Osteoblast (primary cell): ENCODE measurements around the gene GLIS2. TPM values are rescaled to one million over a fixed set of nuclear protein-coding genes. Genes with fewer than 3 reads are reported as not detected.

ENCODE experiments used
- DNase-seq: peaks from one replicate; pipeline ENCODE4 v3.0.0; 2011; ENCODE audit warnings: low spot score, mixed read lengths; ENCODE audit not compliant: insufficient read length; ENCODE audit errors: missing footprints
- H2AFZ ChIP-seq: 2 replicates; pipeline ENCODE4 v1.6.0; 2011; ENCODE audit warnings: mild to moderate bottlenecking, low read length
- H3K27ac ChIP-seq: 2 replicates; pipeline ENCODE4 v1.5.1; 2011; ENCODE audit warnings: mild to moderate bottlenecking, low read depth, low read length, moderate library complexity
- H3K27me3 ChIP-seq: 2 replicates; pipeline ENCODE4 v1.6.0; 2012; ENCODE audit warnings: mild to moderate bottlenecking, control low read depth, inconsistent platforms, low read length, moderate library complexity; ENCODE audit not compliant: insufficient read depth
- H3K36me3 ChIP-seq: 2 replicates; pipeline ENCODE4 v1.5.1; 2011; ENCODE audit warnings: mild to moderate bottlenecking, low read length, control low read depth, moderate library complexity; ENCODE audit not compliant: insufficient read depth
- H3K4me1 ChIP-seq: 2 replicates; pipeline ENCODE4 v1.5.1; 2011; ENCODE audit warnings: mild to moderate bottlenecking, low read length, control low read depth, moderate library complexity; ENCODE audit not compliant: insufficient read depth
- H3K4me2 ChIP-seq: 2 replicates; pipeline ENCODE4 v1.6.0; 2011; ENCODE audit warnings: mild to moderate bottlenecking, low read length; ENCODE audit not compliant: insufficient read depth
- H3K4me3 ChIP-seq: fragments of 200-600 bp; sonication (generic); 3 replicates; pipeline ENCODE4 v1.5.1; 2012; ENCODE audit warnings: mild to moderate bottlenecking, low read length, inconsistent platforms; ENCODE audit not compliant: insufficient read depth
- H3K79me2 ChIP-seq: 2 replicates; pipeline ENCODE4 v1.6.0; 2012; ENCODE audit warnings: mild to moderate bottlenecking, low read length, control low read depth, inconsistent platforms; ENCODE audit not compliant: insufficient read depth
- H3K9me3 ChIP-seq: 2 replicates; pipeline ENCODE4 v1.5.1; 2011; ENCODE audit warnings: low read depth, low read length, control low read depth
- H4K20me1 ChIP-seq: 2 replicates; pipeline ENCODE4 v1.6.0; 2012; ENCODE audit warnings: mild to moderate bottlenecking, low read length, control low read depth; ENCODE audit not compliant: insufficient read depth
- CTCF ChIP-seq: IDR thresholded peaks from 2 replicates; pipeline ENCODE4 v1.5.1; 2011; ENCODE audit warnings: mild to moderate bottlenecking, low read depth, low read length, moderate library complexity; ENCODE audit errors: extremely low read depth
- total RNA-seq: library from RNA; depleted of rRNA; stranded (reverse); fragments of >200 nt; gene quantifications from 2 replicates; pipeline ENCODE4 v1.2.3, GENCODE V29; 2012

Gene GLIS2
- total RNA-seq, 1 donor = 5.4 TPM

GRCh38 chr16:4271176-4272113, 44.4 kb upstream of the GLIS2 start:
- Histone ChIP-seq H4K20me1 (no peaks in the 10 kb centered on the region), H3K79me2 (peaks cover 29% of the 10 kb centered on the region)

GRCh38 chr16:4272114-4272956, 43.5 kb upstream of the GLIS2 start:
- peak overlapping the region; percentile 68 for H2AFZ ChIP-seq
- H3K36me3 ChIP-seq = no peaks in the 10 kb centered on the region
- H3K4me3 ChIP-seq = peak overlapping the region; percentile 81
- no peak for TF ChIP-seq CTCF
- H3K4me1 ChIP-seq = peaks cover 9% of the 10 kb centered on the region
- H3K79me2 ChIP-seq = peaks cover 25% of the 10 kb centered on the region
- no peaks in the 10 kb centered on the region for H3K9me3 ChIP-seq
- no peaks in the 10 kb centered on the region for H3K27me3 ChIP-seq
- H3K4me2 ChIP-seq = peak overlapping the region; percentile 85
- no peak overlapping the region for H3K27ac ChIP-seq
- DNase-seq = peak; percentile 96
- no peaks in the 10 kb centered on the region for H4K20me1 ChIP-seq

More at GRCh38 chr16:4271176-4272113, 44.4 kb upstream of the GLIS2 start:
- Histone ChIP-seq H3K27me3 (no peaks in the 10 kb centered on the region), H3K4me2 (peak overlapping the region; percentile 85), H3K36me3 (no peaks in the 10 kb centered on the region), H3K9me3 (no peaks in the 10 kb centered on the region), H3K27ac (peak overlapping the region; percentile 54), H3K4me1 (peaks cover 9% of the 10 kb centered on the region), H2AFZ (peak overlapping the region; percentile 90), H3K4me3 (peak overlapping the region; percentile 81)
- peak; percentile 99 for DNase-seq
- TF ChIP-seq CTCF = no peak

- TF ChIP-seq CTCF = no peak
- Histone ChIP-seq H3K36me3 (no peaks in the 10 kb centered on the region), H3K4me2 (peak overlapping the region; percentile 85), H4K20me1 (no peaks in the 10 kb centered on the region), H3K79me2 (peaks cover 15% of the 10 kb centered on the region), H3K27ac (peak overlapping the region; percentile 63), H3K4me1 (peaks cover 9% of the 10 kb centered on the region), H2AFZ (peak overlapping the region; percentile 76), H3K27me3 (no peaks in the 10 kb centered on the region), H3K4me3 (peak overlapping the region; percentile 81), H3K9me3 (no peaks in the 10 kb centered on the region)
- DNase-seq = no peak
Measured at GRCh38 chr16:4273858-4274311, 42.0 kb upstream of the GLIS2 start.
